H1 (cell line): Measurements from ENCODE around the gene ZNF576. TPM values are rescaled to one million over a fixed set of nuclear protein-coding genes. Genes with fewer than 3 reads are reported as not detected.

Experiments
- CTCF ChIA-PET: fragments of 300-600 bp; sonication (Branson Sonifier 250); formaldehyde crosslinking; loops from one replicate; lab custom pipeline; 2021; ENCODE audit not compliant: partially characterized antibody; lab: Charles Lee
- POLR2A ChIA-PET: fragments of 300-600 bp; sonication (Branson Sonifier 250); formaldehyde crosslinking; loops from one replicate; lab custom pipeline; 2021; ENCODE audit warnings: inconsistent platforms; ENCODE audit not compliant: partially characterized antibody; lab: Charles Lee
- DNase-seq, 2 experiments: peaks; one replicate each; pipeline versions ENCODE4 v3.0.0 to v3.0.0-alpha.2; 2010 to 2022; ENCODE audit warnings: low spot score in 2 of 2, low read depth in 1 of 2, mixed read lengths in 1 of 2
- FAIRE-seq: peaks from 2 replicates; lab custom pipeline; 2011; peaks lifted over from hg19 to GRCh38; lab: Jason Lieb, UNC
- H2AFZ ChIP-seq: 2 replicates; pipeline ENCODE4 v1.8.1; 2012; ENCODE audit warnings: low read length, inconsistent platforms
- H2AK5ac ChIP-seq: 2 replicates; pipeline ENCODE4 v1.6.1; 2013; ENCODE audit warnings: low read depth, low read length
- H2BK120ac ChIP-seq: replicated peaks from 2 replicates; pipeline ENCODE3; 2013; ENCODE audit warnings: low read depth, low read length, inconsistent platforms
- H2BK12ac ChIP-seq: 2 replicates; pipeline ENCODE4 v1.6.1; 2013; ENCODE audit warnings: low read depth, low read length
- H2BK15ac ChIP-seq: 2 replicates; pipeline ENCODE4 v1.6.1; 2013; ENCODE audit warnings: low read length
- H2BK20ac ChIP-seq: 2 replicates; pipeline ENCODE4 v1.6.1; 2013; ENCODE audit warnings: low read length
- H2BK5ac ChIP-seq: 2 replicates; pipeline ENCODE4 v1.6.1; 2013; ENCODE audit warnings: low read depth, low read length
- H3K14ac ChIP-seq: 2 replicates; pipeline ENCODE4 v1.6.1; 2013; ENCODE audit warnings: inconsistent platforms; ENCODE audit not compliant: insufficient read length
- H3K18ac ChIP-seq: 2 replicates; pipeline ENCODE4 v1.6.1; 2013; ENCODE audit warnings: low read length; ENCODE audit errors: extremely low read depth
- H3K23ac ChIP-seq: 2 replicates; pipeline ENCODE4 v1.6.1; 2013; ENCODE audit warnings: inconsistent platforms; ENCODE audit not compliant: insufficient read length
- H3K23me2 ChIP-seq: 2 replicates; pipeline ENCODE4 v1.6.1; 2013; ENCODE audit warnings: low read depth, low read length
- H3K27ac ChIP-seq: 2 replicates; pipeline ENCODE4 v1.6.1; 2011; ENCODE audit warnings: low read depth, low read length, inconsistent platforms
- H3K27me3 ChIP-seq, 4 experiments: replicated peaks in 1 of 4; 1 replicate in 1 of 4; 2 replicates in 3 of 4; pipeline versions ENCODE4 v1.6.1 to v1.8.1; 2011 to 2013; ENCODE audit warnings: low read length in 3 of 4, mild to moderate bottlenecking in 3 of 4, inconsistent platforms in 2 of 4, mixed read lengths in 2 of 4, moderate library complexity in 1 of 4; ENCODE audit not compliant: control insufficient read depth in 3 of 4, insufficient read depth in 3 of 4; ENCODE audit errors: extremely low read depth in 1 of 4
- H3K36me3 ChIP-seq, 4 experiments: 2 replicates each; pipeline versions ENCODE4 v1.6.1 to v1.8.1; 2011 to 2013; ENCODE audit warnings: mild to moderate bottlenecking in 4 of 4, low read length in 3 of 4, moderate library complexity in 2 of 4, control low read depth in 1 of 4, inconsistent platforms in 1 of 4; ENCODE audit not compliant: insufficient read depth in 4 of 4, control insufficient read depth in 2 of 4
- H3K4ac ChIP-seq: replicated peaks from 2 replicates; pipeline ENCODE3; 2013; ENCODE audit warnings: low read length, low read depth, mixed read lengths, inconsistent platforms; ENCODE audit not compliant: insufficient read length
- H3K4me1 ChIP-seq, 4 experiments: replicated peaks in 1 of 4; 1 replicate in 1 of 4; 2 replicates in 3 of 4; pipeline versions ENCODE4 v1.6.1 to v1.8.1; 2011 to 2013; ENCODE audit warnings: low read length in 3 of 4, inconsistent platforms in 2 of 4, mixed read lengths in 1 of 4; ENCODE audit not compliant: insufficient read depth in 4 of 4, control insufficient read depth in 3 of 4
- H3K4me2 ChIP-seq, 2 experiments: 2 replicates each; pipeline versions ENCODE4 v1.6.1 to v1.8.1; 2011 to 2013; ENCODE audit warnings: low read depth in 2 of 2, low read length in 2 of 2, control low read depth in 1 of 2, inconsistent platforms in 1 of 2, mild to moderate bottlenecking in 1 of 2; ENCODE audit not compliant: insufficient read depth in 1 of 2
- H3K4me3 ChIP-seq, 4 experiments: fragments of 200-600, 300-600 bp in 1 of 4; sonication (generic), shearing (Covaris generic), sonication (Bioruptor Twin) in 1 of 4; 2 replicates each; pipeline versions ENCODE4 v1.5.1 to v1.8.1; 2011 to 2016; ENCODE audit warnings: low read length in 4 of 4, low read depth in 3 of 4, control low read depth in 2 of 4, inconsistent platforms in 2 of 4, mild to moderate bottlenecking in 2 of 4, mixed read lengths in 1 of 4, moderate library complexity in 1 of 4; ENCODE audit not compliant: insufficient read depth in 2 of 4; ENCODE audit errors: extremely low read depth in 1 of 4
- H3K56ac ChIP-seq: replicated peaks from 2 replicates; pipeline ENCODE3; 2013; ENCODE audit warnings: low read depth, mild to moderate bottlenecking, mixed read lengths, low read length, inconsistent platforms; ENCODE audit not compliant: insufficient read length
- H3K79me1 ChIP-seq: 2 replicates; pipeline ENCODE4 v1.6.1; 2013; ENCODE audit warnings: low read depth, low read length, control low read depth
- H3K79me2 ChIP-seq, 2 experiments: 2 replicates each; pipeline versions ENCODE4 v1.6.1 to v1.8.1; 2012 to 2013; ENCODE audit warnings: low read length in 2 of 2, mild to moderate bottlenecking in 2 of 2, inconsistent platforms in 1 of 2; ENCODE audit not compliant: insufficient read depth in 2 of 2, control insufficient read depth in 1 of 2
- H3K9ac ChIP-seq, 4 experiments: replicated peaks in 1 of 4; 1 replicate in 1 of 4; 2 replicates in 3 of 4; pipeline versions ENCODE4 v1.6.1 to v1.8.1; 2011 to 2013; ENCODE audit warnings: low read depth in 3 of 4, low read length in 3 of 4, control low read depth in 2 of 4, mild to moderate bottlenecking in 2 of 4, moderate library complexity in 2 of 4, inconsistent platforms in 1 of 4; ENCODE audit errors: extremely low read depth in 1 of 4
- H3K9me3 ChIP-seq, 2 experiments: 2 replicates each; pipeline versions ENCODE4 v1.6.1 to v1.8.1; 2012 to 2013; ENCODE audit warnings: mild to moderate bottlenecking in 2 of 2, moderate library complexity in 2 of 2, control low read depth in 1 of 2, inconsistent platforms in 1 of 2, low read depth in 1 of 2, low read length in 1 of 2, mixed read lengths in 1 of 2; ENCODE audit not compliant: insufficient read depth in 2 of 2
- H4K20me1 ChIP-seq, 2 experiments: replicated peaks in 1 of 2; 2 replicates each; pipeline versions ENCODE3 to v1.8.1; 2011 to 2013; ENCODE audit warnings: inconsistent platforms in 2 of 2, low read length in 2 of 2, mild to moderate bottlenecking in 1 of 2; ENCODE audit not compliant: insufficient read depth in 2 of 2, control insufficient read depth in 1 of 2
- H4K5ac ChIP-seq: 2 replicates; pipeline ENCODE4 v1.6.1; 2013; ENCODE audit warnings: low read length, low read depth, mixed read lengths, inconsistent platforms; ENCODE audit not compliant: insufficient read length
- H4K8ac ChIP-seq: 2 replicates; pipeline ENCODE4 v1.8.0; 2013; ENCODE audit warnings: mild to moderate bottlenecking, moderate library complexity, low read length, inconsistent platforms; ENCODE audit not compliant: insufficient read depth; ENCODE audit errors: extremely low read depth
- H4K91ac ChIP-seq: replicated peaks from 2 replicates; pipeline ENCODE3; 2013; ENCODE audit warnings: low read length, mixed read lengths, inconsistent platforms; ENCODE audit not compliant: insufficient read length
- CBX5 ChIP-seq: fragments of 300-800, 300-1000 bp; sonication (generic); IDR thresholded peaks from 2 replicates; pipeline ENCODE4 v1.7.1; 2016; ENCODE audit warnings: antibody characterized with exemption, low read length, low read depth
- CHD1 ChIP-seq: IDR thresholded peaks from 2 replicates; pipeline ENCODE4 v1.6.1; 2012; ENCODE audit warnings: low read depth, low read length, improper control_type of control experiment
- CHD2 ChIP-seq: IDR thresholded peaks from 2 replicates; pipeline ENCODE4 v1.6.1; 2012; ENCODE audit warnings: low read length, improper control_type of control experiment
- GTF2F1 ChIP-seq: IDR thresholded peaks from 2 replicates; pipeline ENCODE4 v1.6.1; 2012; ENCODE audit warnings: low read depth, low read length, improper control_type of control experiment, borderline replicate concordance
- HDAC6 ChIP-seq: IDR thresholded peaks from one replicate; pipeline ENCODE4 v1.7.1; 2012; ENCODE audit warnings: low read depth, mild to moderate bottlenecking, inconsistent platforms, low read length, moderate library complexity
- JUND ChIP-seq: IDR thresholded peaks from 2 replicates; pipeline ENCODE4 v1.6.1; 2011; ENCODE audit warnings: mild to moderate bottlenecking, improper control_type of control experiment, low read length
- MAFK ChIP-seq: IDR thresholded peaks from 2 replicates; pipeline ENCODE4 v1.6.1; 2012; ENCODE audit warnings: low read depth, mild to moderate bottlenecking, improper control_type of control experiment, low read length
- NANOG ChIP-seq: IDR thresholded peaks from 2 replicates; pipeline ENCODE4 v1.6.1; 2011; ENCODE audit warnings: low read length, low read depth, mild to moderate bottlenecking, inconsistent platforms; ENCODE audit not compliant: insufficient read depth, poor library complexity, severe bottlenecking
- POLR2A ChIP-seq, 2 experiments: IDR thresholded peaks; 1 replicate in 1 of 2; 2 replicates in 1 of 2; pipeline ENCODE4 v1.6.1; 2011; ENCODE audit warnings: low read depth in 2 of 2, low read length in 2 of 2, mild to moderate bottlenecking in 2 of 2; ENCODE audit errors: control extremely low read depth in 1 of 2
- POU5F1 ChIP-seq: IDR thresholded peaks from 2 replicates; pipeline ENCODE4 v1.6.1; 2011; ENCODE audit warnings: low read depth, mild to moderate bottlenecking, low read length, moderate library complexity
- RBBP5 ChIP-seq: IDR thresholded peaks from 2 replicates; pipeline ENCODE4 v1.7.1; 2012; ENCODE audit warnings: low read depth, mild to moderate bottlenecking, inconsistent platforms, low read length, moderate library complexity, borderline replicate concordance
- SAP30 ChIP-seq: fragments of 300-600 bp; sonication (generic); IDR thresholded peaks from 2 replicates; pipeline ENCODE4 v1.7.1; 2012; ENCODE audit warnings: low read length, moderate library complexity, mild to moderate bottlenecking, inconsistent platforms; ENCODE audit not compliant: insufficient read depth, insufficient replicate concordance
- SP1 ChIP-seq: IDR thresholded peaks from 2 replicates; pipeline ENCODE4 v1.6.1; 2011; ENCODE audit warnings: low read depth, low read length
- WGBS, 2 experiments: shearing (Covaris generic) in 1 of 2; methylation state at CpG; one replicate each; pipeline versions ENCODE4 v1.1.6 to v1.1.7; 2013 to 2015; ENCODE audit warnings: low lambda C conversion rate in 2 of 2, mixed read lengths in 2 of 2, inconsistent platforms in 1 of 2, low coverage in 1 of 2, missing lambda C conversion rate in 1 of 2; ENCODE audit not compliant: insufficient replicate concordance in 2 of 2, insufficient coverage in 1 of 2, insufficient read length in 1 of 2; ENCODE audit errors: extremely low coverage in 1 of 2, missing lambda C conversion rate in 1 of 2; 5-methylcytosine and 5-hydroxymethylcytosine counted together
- polyA plus RNA-seq, 7 experiments: library from polyadenylated mRNA; depleted of rRNA in 3 of 7; stranded (reverse) in 5 of 7; unstranded in 2 of 7; fragments of >200 nt in 5 of 7; fragments of 200-250 nt in 2 of 7; gene quantifications; 1 replicate in 5 of 7; 2 replicates in 1 of 7; 4 replicates in 1 of 7; pipeline versions ENCODE4 v1.2.1 to v1.2.3, GENCODE V29; 2011 to 2013; ENCODE audit warnings: missing spikeins in 2 of 7, mixed read lengths in 2 of 7
- total RNA-seq: library from RNA; stranded (reverse); fragmentation: NEBNext Ultra II Directional; extraction: Animal tissue kit (Norgen Biotek cat#: 25700); gene quantifications from 2 replicates; pipeline ENCODE4 v1.2.1, GENCODE V29; 2021
- TF ChIP-seq, protein P1 (sequence below): IDR thresholded peaks from 2 replicates; pipeline ENCODE4 v1.6.1; 2011; ENCODE audit warnings: low read depth, mild to moderate bottlenecking, low read length; ENCODE audit not compliant: insufficient read depth

ZNF576 gene
- total and polyA plus RNA-seq, 2 of the 8 experiments (the other 6 are each of a cell fraction or from before 2014, with no cell fraction given), result 13.6 to 32.4 TPM

DNA sequence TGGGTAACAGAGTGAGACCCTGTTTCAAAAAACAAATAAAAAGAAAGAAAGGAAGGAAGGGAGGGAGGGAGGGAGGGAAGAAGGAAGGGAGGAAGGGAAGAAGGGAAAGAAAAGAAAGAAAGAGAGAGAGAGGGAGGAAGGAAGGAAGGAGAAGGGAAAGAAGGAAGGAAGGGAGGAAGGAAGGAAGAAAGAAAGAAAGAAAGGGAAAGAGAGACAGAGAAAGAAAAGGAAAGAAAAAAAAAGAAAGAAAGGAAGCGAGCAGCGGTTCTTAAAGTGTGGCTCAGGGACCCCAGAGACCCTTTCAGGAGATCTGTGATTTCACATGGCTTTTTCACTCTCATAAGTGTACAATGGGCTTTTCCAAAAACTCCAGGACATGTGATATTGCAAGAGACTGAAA, 53.1 kb downstream of the ZNF576 start:
- Histone ChIP-seq H3K27me3 (no peaks in the 10 kb centered on the region), H2BK20ac (no peak overlapping the region), H4K5ac (no peak overlapping the region), H3K23me2 (no peaks in the 10 kb centered on the region), H2BK5ac (no peak overlapping the region), H3K4ac (no peak overlapping the region), H2BK15ac (no peak overlapping the region), H3K9ac (no peak overlapping the region), H2AFZ (no peak overlapping the region), H2AK5ac (no peak overlapping the region), H2BK120ac (no peak overlapping the region), H2BK12ac (no peak overlapping the region), H3K56ac (no peak overlapping the region), H3K27ac (no peak overlapping the region), H3K14ac (no peak overlapping the region), H3K4me2 (no peak overlapping the region), H4K91ac (no peak overlapping the region), H3K36me3 (peaks cover 4 to 14% (median 6%) of the 10 kb centered on the region in 4 experiments; a peak in 5 of 8 replicates), H4K8ac (no peak overlapping the region), H3K23ac (no peak overlapping the region), H3K79me1 (no peaks in the 10 kb centered on the region), H3K9me3 (no peaks in the 10 kb centered on the region; a peak in 1 of 4 replicates), H3K4me1 (no peaks in the 10 kb centered on the region; a peak in 1 of 7 replicates), H3K79me2 (no peaks in the 10 kb centered on the region), H3K4me3 (no peak overlapping the region), H3K18ac (no peak overlapping the region), H4K20me1 (no peaks in the 10 kb centered on the region)
- WGBS, 2 experiments, result 80% methylated on average over 1 of the region's 2 CpGs; no CpG with 5 or more reads in 1 of the 2 experiments
- CTCF ChIA-PET, result interaction anchor here (0.7 to 1.1 kb wide), 3 partner anchors 12 to 144 kb away, joined by 3 read pairs; no protein-coding TSS in a partner anchor
- no peak for FAIRE-seq
- DNase-seq, result no peak
- POLR2A ChIA-PET, result interaction anchor here (1.1 kb wide), 1 partner anchor 19 kb away, joined by 3 read pairs; no protein-coding TSS in a partner anchor
- TF ChIP-seq GTF2F1 (no peak), NANOG (no peak), RBBP5 (no peak), MAFK (no peak), POLR2A (IDR thresholded peaks at IDR 0.05; ENCODE audit: control extremely low read depth in 1 of 2, low read depth in 2 of 2, low read length in 2 of 2) (no peak), POU5F1 (no peak), SP1 (no peak), SAP30 (no peak), JUND (no peak), CBX5 (no peak), CHD1 (no peak), CHD2 (no peak), HDAC6 (no peak)
- TF ChIP-seq, protein P1, sequence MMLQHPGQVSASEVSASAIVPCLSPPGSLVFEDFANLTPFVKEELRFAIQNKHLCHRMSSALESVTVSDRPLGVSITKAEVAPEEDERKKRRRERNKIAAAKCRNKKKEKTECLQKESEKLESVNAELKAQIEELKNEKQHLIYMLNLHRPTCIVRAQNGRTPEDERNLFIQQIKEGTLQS, result no peak
